ENCODE results near the gene N4BP3.

GRCh38 chr5:178136990-178137389, 23.7 kb downstream of the N4BP3 start:
- no peak for TF ChIP-seq CTCF (conservative IDR thresholded peaks at IDR 0.05 in 1 of 2, IDR thresholded peaks at IDR 0.05 in 1 of 2; ENCODE audit: extremely low read depth in 1 of 2, insufficient read depth in 1 of 2, low read depth in 1 of 2, low read length in 2 of 2)
- no peak for TF ChIP-seq EZH2 (IDR thresholded peaks at IDR 0.05; ENCODE audit: borderline replicate concordance, low read length)
